RKO (cell line): Measurements from ENCODE around the gene FXYD3.

Experiments used
- DNase-seq: peaks from one replicate; pipeline ENCODE4 v3.0.0-alpha.2; 2016; ENCODE audit warnings: low spot score

Gene FXYD3

GRCh38 chr19:35106898-35107541 is 8.6 kb upstream of the FXYD3 start:
- no peak for DNase-seq

- DNase-seq: no peak
These were observed 8.1 kb upstream of the FXYD3 start for GRCh38 chr19:35107545-35107944.

- no peak for DNase-seq
These were observed 6.9 kb upstream of the FXYD3 start for GRCh38 chr19:35108730-35109129.

- no peak for DNase-seq
These were observed 6.1 kb upstream of the FXYD3 start for GRCh38 chr19:35109395-35110112.

- DNase-seq: no peak
These were observed 4.6 kb upstream of the FXYD3 start for GRCh38 chr19:35110974-35111373.

- no peak for DNase-seq
These were observed 2.5 kb upstream of the FXYD3 start for GRCh38 chr19:35112995-35113688.

- DNase-seq: no peak
These were observed 1.1 kb upstream of the FXYD3 start for GRCh38 chr19:35114353-35115176.

GRCh38 chr19:35116072-35116801 is 614 bp downstream of the FXYD3 start:
- DNase-seq: no peak

GRCh38 chr19:35117116-35117515 is 1.5 kb downstream of the FXYD3 start:
- no peak for DNase-seq

GRCh38 chr19:35117799-35118198 is 2.2 kb downstream of the FXYD3 start:
- no peak for DNase-seq

- no peak for DNase-seq
These were observed 2.8 kb downstream of the FXYD3 start for GRCh38 chr19:35118268-35119020.

- DNase-seq: no peak
These were observed 3.5 kb downstream of the FXYD3 start for GRCh38 chr19:35119091-35119490.

- DNase-seq: no peak
These were observed 4.0 kb downstream of the FXYD3 start for GRCh38 chr19:35119578-35120155.

GRCh38 chr19:35120492-35120891 is 4.9 kb downstream of the FXYD3 start:
- no peak for DNase-seq

- no peak for DNase-seq
These were observed 5.3 kb downstream of the FXYD3 start for GRCh38 chr19:35120898-35121297.

GRCh38 chr19:35122687-35123551 is 7.3 kb downstream of the FXYD3 start:
- DNase-seq: no peak

GRCh38 chr19:35123573-35123972 is 8.0 kb downstream of the FXYD3 start:
- DNase-seq: no peak

GRCh38 chr19:35124098-35125060 is 8.8 kb downstream of the FXYD3 start:
- DNase-seq: peak; percentile 96
